T1000 (cell line): ENCODE results near the gene DPP6.

ENCODE experiments used
- DNase-seq: peaks from one replicate; lab custom pipeline; 2025; ENCODE audit warnings: mixed read lengths; lab: John Stamatoyannopoulos, UW

The DPP6 gene

DNA sequence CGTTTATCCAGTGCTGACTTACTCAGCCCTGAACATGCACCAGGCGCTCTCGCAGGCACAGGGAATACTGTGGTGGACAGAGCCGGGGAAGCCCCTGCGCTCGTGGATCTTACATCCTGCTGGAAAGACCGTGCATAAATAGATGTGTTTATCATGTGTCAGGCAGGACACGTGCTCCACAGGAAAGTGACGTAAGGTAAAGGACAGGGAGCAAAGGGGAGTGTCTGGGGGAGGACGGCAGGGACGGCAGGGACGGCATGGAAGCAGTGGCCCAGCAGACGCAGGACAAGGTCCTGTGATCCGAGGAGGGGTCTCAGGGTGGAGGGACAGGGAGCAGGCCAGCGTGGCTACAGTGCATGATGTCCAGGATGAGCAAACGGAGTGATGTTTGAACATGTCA is 540.2 kb downstream of the DPP6 start:
- no peak for DNase-seq

DNA sequence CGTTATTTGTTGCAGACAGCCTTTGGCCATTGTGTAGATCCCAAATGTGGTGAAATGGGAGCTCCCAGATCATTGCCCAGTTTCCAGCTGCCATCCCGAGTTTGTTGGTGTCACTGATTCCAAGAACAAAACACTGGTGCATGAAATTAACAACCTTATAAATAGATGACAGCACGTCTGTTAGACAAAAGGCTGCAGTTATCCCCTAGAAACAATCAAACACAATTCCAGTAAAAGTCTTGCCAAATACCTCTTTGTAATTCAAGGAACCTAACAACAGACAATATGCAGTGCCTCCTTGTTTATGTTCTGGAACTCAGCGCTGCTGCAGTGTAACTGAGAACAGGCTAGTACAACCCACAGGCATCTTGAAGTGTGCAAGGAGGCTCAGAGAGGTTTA is 546.2 kb downstream of the DPP6 start:
- no peak for DNase-seq

DNA sequence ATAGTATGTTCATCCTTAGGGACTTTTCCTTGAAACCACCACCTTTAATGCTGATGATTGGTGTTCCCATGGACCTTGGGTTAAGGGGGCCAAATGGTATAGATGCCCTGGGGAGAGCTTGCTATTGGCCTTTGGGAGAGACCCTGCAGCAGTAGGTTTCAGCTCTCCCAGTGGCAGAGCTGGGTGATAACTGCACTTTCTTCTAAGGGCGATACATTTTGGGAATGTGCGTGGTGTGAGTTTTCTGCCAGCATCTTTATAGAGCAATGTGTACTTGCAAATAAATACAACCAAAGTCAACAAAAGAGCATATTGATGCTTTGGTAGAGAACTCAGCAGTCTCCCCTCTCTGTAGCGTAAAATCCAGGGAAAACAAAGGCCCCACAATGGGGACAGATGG is 546.7 kb downstream of the DPP6 start:
- no peak for DNase-seq

DNA sequence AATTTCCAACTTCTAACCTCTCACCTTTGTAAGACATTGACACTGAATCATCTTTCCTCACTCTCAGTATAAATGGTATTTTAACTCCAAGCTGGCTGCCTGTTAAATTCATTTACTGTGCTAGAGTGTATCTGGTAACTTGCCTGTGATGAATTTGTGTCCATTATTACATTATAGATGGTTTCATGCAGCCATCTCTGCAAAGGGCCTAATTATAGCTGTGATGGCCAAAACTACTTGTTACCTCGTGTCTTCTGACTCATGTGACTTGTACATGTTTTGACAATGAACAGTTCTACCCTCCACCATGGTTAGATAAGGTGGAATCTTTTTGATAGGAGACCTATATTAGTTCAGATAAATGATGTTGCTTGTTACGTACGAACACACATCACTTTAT is 558.7 kb downstream of the DPP6 start:
- DNase-seq: no peak

DNA sequence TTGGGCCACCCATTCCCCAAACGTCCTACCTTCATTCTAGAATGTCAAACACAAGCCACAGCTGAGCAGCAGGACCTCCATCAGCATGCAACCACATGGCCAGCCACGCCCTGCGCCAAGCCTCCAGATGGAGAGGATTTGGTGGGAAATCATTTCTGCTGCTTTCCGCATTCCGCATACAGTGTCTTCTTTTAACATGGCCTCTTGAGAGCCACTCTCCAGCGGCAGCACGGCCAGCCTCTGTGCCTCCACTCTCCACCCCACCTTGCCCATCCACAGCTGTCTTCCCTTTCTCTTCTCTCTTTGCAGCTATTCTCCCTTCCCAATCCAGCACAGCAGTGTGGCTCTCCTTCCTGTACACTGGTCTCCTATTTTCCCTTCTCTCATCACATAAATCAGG is 561.6 kb downstream of the DPP6 start:
- DNase-seq: no peak

DNA sequence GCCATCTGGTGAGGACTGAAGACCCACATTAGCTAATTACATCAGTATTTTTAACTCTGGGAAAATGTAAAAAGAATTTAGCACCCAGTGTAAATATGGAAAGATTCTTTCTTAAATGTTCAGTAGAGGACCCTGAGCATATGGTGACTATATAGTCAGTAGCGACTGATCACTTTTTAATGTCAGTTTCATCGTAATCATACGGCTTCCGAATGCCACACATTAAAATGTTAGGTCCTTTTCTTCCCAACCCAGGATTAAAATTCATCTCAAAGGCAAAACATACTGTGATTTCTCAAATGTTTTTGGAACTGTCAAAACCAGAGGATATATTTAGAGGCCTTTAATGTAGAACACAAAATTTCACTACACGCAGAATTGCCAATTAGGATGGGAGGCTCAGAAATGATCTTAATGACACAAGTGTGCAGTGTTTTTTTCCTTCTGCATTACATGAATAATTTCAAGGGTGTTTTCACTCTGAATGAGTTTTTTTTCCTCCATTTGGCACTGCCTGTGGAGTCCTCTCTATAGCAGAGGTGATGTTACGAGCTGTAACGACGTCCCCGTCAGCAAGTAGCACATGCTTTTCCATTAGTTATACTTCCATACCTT is 568.0 kb downstream of the DPP6 start:
- no peak for DNase-seq

DNA sequence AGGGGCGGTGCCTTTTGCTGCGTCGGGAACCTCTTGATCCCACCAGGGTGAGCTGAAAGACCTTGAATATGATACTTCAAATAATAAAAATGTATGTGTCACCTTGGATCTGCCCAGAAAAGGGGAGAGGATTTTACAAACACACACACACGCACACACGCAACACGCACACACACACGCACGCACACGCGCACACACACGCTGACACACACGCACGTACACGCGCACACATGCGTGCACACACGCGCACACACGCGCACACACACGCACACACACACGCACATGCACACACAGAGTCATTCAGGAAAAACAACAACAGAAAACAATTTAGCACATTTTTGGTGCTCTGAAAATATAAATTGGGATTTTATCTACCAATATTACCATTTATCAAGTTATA is 571.2 kb downstream of the DPP6 start:
- no peak for DNase-seq

DNA sequence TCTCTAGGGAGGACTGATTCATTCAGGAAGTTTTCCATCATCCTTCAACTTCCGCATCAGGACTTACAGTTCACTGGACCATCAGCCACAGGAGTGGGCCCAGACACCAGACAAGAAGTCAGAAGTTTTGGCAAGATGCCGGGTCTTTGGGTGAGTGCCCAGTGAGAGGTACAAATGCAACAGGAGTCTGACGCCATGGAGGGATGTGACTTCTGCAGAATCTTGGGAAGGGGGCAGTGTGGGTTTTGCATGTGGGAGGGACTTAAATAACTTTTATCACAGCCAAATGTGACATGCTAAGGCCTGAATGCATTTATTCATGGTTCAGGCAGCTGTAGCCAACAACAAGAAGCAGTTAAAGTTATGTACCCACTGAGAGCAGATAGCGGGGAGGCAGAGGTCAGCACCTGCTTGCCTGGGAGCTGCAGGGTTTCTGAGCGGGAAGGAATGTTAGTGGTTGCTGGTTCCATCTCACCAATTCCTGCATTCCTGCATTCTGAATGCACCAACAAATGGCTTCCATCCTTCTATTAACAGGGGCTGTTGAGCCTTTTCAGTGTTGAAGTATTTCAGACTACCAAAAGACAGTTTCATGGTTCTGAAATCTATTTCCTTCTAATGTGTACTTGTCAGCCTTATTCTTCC is 575.6 kb downstream of the DPP6 start:
- DNase-seq: no peak

DNA sequence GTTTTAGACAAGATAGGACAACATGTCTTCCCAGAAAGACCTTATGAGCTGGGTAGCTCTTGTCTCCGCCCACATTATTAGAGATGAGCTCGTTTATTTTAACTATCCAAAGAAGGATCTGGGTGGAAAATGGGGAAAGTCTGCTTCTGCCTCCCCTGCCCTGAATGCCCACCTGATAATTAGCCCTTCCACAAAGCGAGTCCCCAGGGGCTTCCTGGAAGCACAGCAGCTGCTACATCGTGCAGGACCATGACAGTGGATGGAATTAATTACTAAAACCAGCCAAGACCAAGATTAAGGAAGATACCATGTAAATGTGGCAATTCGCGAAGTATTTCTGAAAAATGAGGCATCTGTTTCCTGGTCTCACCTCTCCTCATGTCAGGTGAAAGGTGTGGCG is 576.4 kb downstream of the DPP6 start:
- DNase-seq: no peak

DNA sequence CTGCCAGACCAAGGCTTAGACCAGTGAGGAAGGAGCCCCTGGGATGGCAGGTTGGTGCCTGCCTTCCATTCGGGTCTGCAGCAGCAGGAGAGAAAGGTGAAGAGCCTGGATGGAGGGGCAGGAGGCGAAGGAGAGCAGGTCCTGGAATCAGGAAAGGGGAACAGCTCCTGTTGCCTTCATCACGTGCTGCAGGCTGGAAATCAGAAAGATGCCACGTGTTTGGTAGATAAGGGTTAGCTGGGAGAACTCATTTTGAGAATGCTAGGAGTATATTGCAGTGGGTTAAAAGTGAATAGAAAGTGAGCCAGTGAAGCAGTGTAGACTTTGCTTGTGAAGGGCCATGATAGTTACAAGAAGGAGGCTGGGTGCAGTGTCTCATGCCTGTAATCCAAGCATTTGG is 579.0 kb downstream of the DPP6 start:
- DNase-seq: no peak

DNA sequence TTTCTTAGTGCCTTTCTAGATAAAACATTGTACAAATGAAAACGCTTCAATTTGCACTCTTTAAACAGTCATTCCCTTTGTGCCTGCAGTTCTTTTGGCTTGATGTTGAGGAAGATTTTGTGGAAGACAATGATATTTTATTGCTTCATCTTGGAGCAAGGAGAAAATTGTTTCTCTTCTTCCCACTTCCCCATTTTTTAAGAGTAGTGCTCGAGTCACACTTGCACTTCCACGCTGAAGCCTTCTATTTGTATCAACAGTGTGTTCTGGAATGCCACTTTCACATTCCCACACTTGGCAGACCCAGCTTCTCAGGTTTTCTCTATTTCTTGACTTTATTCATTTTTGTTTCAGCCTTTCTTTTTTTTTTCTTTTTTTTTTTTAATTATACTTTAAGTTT is 581.4 kb downstream of the DPP6 start:
- no peak for DNase-seq

DNA sequence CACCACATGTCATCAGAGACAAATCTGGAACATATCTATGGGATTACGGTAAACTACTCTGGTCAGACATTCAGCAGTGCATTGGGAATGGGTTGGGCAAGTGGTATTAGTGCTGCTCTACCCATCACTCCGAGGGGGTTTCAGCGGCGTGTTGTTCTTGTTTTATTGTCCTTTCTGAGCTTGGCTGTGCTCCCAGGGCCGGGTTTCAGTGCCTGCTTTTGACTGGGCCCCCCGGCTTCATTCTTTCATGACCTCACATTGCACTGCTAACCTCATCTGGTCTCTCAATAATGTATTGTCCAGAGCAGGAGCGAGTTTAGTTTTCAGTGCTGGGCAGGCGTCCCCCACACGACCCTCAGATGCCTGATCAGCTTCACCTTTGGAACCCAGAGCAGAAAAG is 586.1 kb downstream of the DPP6 start:
- no peak for DNase-seq

DNA sequence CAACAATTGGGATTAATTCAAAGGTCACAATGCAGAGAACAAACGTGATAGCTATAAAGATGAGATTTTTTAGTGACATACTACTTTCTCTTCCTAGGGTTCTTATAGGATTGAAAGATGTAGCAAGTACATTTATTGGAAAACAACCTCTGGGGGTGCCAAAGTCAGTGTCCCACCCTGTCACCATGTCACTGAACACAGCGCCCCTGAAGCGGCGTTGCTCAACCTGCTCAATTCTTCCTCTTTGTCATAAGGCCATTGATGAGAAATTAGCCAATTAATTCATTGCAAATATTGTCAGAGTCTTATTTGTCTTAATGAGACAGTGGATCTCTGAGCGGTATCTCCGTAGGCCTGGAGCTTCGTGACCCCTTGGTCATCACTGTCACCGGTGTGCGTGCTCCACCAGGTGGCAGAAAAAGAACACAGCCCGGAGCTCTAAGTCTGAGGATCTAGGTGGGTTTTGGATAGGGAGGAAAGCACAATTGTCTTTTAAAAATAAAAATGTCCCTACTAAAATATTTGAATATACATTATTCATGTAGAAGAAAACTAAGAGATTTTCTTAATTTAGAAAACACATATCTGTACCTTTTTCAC is 588.2 kb downstream of the DPP6 start:
- DNase-seq: no peak

DNA sequence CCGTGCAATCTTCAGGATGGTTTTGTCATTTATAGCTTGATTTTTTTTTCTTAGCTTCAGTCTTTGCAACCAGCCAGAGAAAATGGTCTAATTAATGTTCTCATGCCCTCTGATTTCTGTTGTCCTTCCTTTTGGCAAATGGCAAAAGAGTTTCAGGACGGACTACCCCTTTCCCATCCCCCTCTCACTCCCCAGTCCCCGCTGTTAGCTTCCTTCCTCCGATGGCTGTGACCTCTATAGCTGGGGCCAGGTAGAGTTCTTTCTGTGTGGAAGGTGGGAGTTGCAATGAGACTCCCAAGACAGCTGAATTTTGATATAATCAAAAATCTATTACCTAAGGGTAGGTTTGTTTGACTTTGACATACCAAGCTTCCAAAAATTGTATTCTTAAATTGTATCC is 588.7 kb downstream of the DPP6 start:
- DNase-seq: no peak

DNA sequence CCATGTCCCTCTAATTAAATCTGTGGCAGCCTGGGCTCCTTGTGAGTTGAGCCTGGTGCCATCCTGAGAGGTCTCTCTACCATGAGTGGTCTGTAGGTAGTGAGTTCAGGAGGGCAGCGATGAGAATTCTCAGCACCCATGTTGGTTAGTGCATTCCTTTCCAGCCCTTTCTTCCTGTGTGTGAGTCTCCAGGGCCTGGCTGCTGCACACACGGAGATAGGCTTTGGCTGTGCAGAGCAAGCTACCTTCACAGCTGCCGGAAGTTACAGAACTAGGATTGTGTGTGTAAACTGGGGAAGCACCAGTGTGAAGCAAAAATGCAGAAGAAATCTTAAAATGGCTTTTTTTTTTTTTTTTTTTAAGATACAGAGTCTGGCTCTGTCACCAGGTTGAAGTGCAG is 592.2 kb downstream of the DPP6 start:
- no peak for DNase-seq

DNA sequence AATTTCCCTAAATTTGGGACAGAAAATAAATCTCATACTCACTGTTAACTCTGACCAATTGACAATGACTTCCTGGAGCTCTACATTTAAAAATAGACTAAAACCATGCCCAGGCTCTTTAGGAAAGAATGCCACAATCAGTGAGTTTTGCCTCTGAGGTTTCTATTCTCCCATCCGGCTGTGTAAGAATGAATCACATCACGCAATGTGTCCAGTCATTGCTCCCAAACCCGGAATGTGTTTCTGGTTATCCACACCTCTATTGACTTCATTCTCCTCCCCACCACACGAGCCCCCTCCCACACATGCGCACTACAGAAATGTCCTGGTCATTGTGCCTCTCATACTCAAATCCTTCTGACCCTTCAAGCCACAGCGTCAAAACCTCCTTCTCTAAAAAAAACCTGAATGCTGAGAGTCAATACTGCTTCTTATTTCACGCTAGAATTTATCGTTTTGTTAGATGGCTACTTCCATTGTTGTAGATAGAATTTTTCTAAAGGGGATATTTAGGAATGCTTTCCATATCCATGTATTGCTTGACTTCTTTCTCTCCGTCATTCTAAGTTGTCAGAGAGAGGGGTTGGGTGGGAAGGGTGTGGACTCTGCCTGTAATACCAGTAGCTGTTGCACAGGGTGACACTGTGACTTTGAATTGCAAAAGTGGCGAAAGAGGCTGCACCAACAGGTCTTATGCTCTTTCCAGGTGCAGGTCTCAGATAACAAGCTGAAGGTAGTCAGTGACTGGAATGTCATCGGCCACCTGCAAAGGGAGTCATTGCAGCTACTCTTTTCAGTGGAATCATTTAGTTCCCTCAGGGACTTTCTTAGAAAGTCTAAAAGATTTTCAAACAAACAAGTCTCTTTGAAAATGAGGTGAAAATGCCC is 594.2 kb downstream of the DPP6 start:
- DNase-seq: no peak

DNA sequence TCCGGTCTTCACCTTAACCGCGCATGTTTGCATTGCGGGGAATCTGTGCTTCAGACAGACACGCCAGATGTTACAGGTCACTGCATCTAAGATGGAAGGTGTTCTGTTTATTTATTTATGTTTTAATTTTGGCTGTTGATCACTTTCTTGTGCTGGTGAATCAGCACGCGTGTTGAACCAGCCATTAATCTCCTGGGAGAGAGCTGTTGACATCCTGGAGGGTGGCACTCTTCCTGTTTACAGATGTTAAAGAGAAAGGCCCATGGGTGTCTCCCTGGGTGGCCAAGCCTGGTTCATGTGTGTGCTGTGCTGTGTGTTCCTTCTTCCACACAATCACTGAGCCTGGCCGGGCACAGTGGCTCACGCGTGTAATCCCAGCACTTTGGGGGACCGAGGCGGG is 595.4 kb downstream of the DPP6 start:
- no peak for DNase-seq

DNA sequence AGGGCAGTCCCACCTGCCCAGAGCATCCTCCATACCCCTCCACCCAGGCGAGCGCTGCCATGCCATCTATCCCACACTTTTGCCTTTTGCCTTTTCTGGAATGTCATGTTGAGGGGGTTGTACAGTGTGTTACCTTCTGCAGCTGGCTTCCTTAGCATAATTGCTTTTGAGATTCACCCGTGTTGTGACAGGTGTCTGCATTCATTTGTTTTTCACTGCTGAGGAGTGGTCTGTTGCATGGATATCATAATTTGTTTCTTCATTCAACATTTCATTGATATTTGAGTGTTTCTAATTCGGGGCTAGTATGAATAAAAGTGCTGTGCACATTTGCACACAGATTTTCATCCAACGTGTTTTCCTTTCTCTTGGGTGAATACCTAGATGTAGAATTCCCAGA is 596.8 kb downstream of the DPP6 start:
- DNase-seq: no peak

DNA sequence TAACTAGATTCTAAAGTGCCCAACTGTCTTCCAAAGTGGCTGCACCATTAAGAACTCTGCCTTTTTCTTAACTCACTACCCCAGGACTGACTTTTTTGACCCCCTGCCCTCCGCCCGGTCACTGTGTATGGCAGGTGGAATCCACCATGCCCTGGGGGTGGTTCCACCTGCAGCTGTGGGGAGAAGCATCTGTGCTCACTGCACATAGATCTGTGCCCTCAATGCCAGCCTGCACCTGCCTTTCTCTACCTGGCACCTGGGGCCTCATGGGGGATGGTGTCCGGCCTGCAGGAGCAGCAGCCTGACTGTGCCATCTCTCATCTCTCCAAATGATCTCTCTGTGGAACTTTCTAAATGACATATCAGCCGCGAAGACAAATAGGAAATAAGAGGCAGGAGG is 597.2 kb downstream of the DPP6 start:
- no peak for DNase-seq

DNA sequence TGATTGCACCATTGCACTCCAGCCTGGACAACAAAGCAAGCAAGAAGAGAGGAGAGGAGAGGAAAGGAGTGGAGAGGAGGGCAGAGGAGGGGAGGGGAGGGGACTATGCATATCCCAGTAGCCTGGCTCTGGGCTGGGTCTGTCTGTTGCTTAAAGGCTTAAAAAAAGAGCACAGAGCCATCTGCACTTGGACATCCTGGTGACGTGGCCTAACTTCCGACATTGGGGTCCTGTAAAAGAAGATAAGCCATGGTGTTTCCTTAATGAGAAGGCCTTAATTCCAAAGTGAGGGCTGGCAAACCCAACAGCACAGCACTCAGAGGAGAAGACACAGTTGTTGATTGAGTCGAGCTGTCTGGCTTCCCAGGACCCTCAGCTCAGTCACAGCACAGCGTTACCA is 598.1 kb downstream of the DPP6 start:
- DNase-seq: no peak

DNA sequence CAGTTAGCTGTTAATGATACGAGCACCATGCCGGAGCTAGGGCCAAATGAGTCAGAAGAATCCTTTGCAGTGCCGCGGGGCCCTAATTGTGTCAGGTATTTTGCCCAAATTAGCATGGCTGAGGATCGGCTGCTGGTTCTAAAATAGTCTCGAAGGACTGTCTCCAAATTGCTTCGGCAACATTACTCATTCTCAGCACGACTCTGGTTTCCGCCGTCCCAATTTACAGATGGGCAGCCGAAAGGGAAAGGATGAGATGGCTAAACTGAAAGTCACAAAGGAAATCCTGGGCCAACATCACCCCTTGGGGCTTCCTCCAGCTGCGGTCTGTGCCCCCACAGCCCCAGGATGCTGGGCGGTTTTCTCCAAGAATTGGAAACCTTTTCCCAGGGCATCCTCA is 599.3 kb downstream of the DPP6 start:
- DNase-seq: no peak

DNA sequence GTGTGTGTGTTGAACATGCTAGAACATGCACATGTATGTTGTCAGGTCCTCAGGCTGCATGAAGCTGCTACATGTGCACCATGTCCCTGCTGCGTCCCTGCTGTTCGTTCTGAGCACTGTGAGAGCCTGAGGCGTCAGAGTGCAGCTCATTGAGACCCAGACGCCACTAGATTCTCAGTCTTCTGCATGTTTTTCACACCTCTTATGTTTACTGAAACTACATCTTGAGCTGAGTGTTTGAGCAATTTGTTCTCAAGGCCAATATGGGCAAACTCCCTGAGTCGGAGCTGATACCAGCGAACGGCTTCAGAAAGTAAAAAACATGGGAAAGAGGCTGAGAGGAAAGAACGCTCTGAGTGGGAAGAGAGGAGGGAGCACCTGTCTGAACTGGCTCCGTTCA is 600.4 kb downstream of the DPP6 start:
- DNase-seq: no peak

DNA sequence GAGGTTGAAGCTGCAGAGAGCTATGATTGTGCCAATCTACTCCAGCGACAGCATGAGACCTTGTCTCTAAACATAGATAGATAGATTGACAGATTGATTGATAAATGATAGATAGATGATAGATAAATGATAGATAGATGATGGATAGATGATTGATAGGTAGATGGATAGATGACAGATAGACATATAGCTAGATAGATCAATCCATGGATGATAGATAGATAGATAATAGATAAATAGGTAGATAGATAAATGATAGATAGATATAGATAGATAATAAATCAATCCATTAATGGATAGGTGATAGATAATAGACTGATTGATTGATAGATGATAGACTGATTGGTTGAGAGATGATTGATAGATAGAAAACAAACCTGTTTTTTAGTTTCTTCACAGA is 601.1 kb downstream of the DPP6 start:
- DNase-seq: no peak
